DND-41 (cell line): Measurements from ENCODE around the gene HLA-DPB1.
"Not testable (repeated sequence)": the region's sequence is repeated elsewhere in the genome, so short reads cannot be mapped to it uniquely, and the experiment has no call there.

Experiments
- ATAC-seq: fragments of 200-7000 bp; cut with Tn5 transposase; 3 replicates; pipeline ENCODE4 v1.9.1; 2021; ENCODE audit warnings: low read depth; ENCODE audit not compliant: insufficient read depth
- DNase-seq: peaks from one replicate; pipeline ENCODE4 v3.0.0-alpha.2; 2020
- H2AFZ ChIP-seq: 2 replicates; pipeline ENCODE4 v1.6.0; 2012; ENCODE audit warnings: low read depth, low read length
- H3K27ac ChIP-seq: 2 replicates; pipeline ENCODE4 v1.5.1; 2012; ENCODE audit warnings: low read length, inconsistent platforms
- H3K27me3 ChIP-seq: fragments of 200-600 bp; sonication (generic); 2 replicates; pipeline ENCODE4 v1.6.0; 2012; ENCODE audit warnings: low read length, mild to moderate bottlenecking, inconsistent platforms; ENCODE audit not compliant: insufficient read depth, poor library complexity
- H3K36me3 ChIP-seq: 2 replicates; pipeline ENCODE4 v1.5.1; 2012; ENCODE audit warnings: low read length, inconsistent platforms; ENCODE audit not compliant: insufficient read depth
- H3K4me1 ChIP-seq: 2 replicates; pipeline ENCODE4 v1.5.1; 2012; ENCODE audit warnings: mild to moderate bottlenecking, low read length; ENCODE audit not compliant: insufficient read depth
- H3K4me2 ChIP-seq: 2 replicates; pipeline ENCODE4 v1.6.0; 2012; ENCODE audit warnings: mild to moderate bottlenecking, moderate library complexity, low read length, inconsistent platforms; ENCODE audit not compliant: insufficient read depth
- H3K4me3 ChIP-seq, 2 experiments: fragments of 200-600 bp in 1 of 2; shearing (Covaris generic) in 1 of 2; 2 replicates each; pipeline ENCODE4 v1.5.1; 2012 to 2016; ENCODE audit warnings: inconsistent platforms in 2 of 2, low read length in 2 of 2, mild to moderate bottlenecking in 2 of 2, low read depth in 1 of 2, moderate library complexity in 1 of 2
- H3K79me2 ChIP-seq: 2 replicates; pipeline ENCODE4 v1.6.0; 2012; ENCODE audit warnings: low read length, inconsistent platforms; ENCODE audit not compliant: insufficient read depth
- H3K9ac ChIP-seq: 2 replicates; pipeline ENCODE4 v1.6.0; 2012; ENCODE audit warnings: low read depth, mild to moderate bottlenecking, inconsistent platforms, low read length, moderate library complexity
- H3K9me3 ChIP-seq: 2 replicates; pipeline ENCODE4 v1.5.1; 2012; ENCODE audit warnings: low read length, moderate library complexity, mild to moderate bottlenecking, inconsistent platforms; ENCODE audit not compliant: insufficient read depth, severe bottlenecking
- H4K20me1 ChIP-seq: 2 replicates; pipeline ENCODE4 v1.6.0; 2012; ENCODE audit warnings: low read length; ENCODE audit not compliant: insufficient read depth
- CTCF ChIP-seq: IDR thresholded peaks from 2 replicates; pipeline ENCODE4 v1.5.1; 2012; ENCODE audit warnings: borderline replicate concordance, low read length, moderate library complexity, mild to moderate bottlenecking; ENCODE audit not compliant: poor library complexity, severe bottlenecking; ENCODE audit errors: extremely low read depth
- EZH2 ChIP-seq: IDR thresholded peaks from 3 replicates; pipeline ENCODE4 v1.6.1; 2012; ENCODE audit warnings: borderline replicate concordance, low read depth, mild to moderate bottlenecking, moderate library complexity, low read length, inconsistent platforms; ENCODE audit not compliant: severe bottlenecking

The HLA-DPB1 gene

GRCh38 chr6:33095681-33096080 is 19.9 kb downstream of the HLA-DPB1 start:
- Histone ChIP-seq H3K27ac (no peak overlapping the region), H3K9me3 (peaks cover 4% of the 10 kb centered on the region), H3K36me3 (no peaks in the 10 kb centered on the region), H3K9ac (no peak overlapping the region), H3K79me2 (no peaks in the 10 kb centered on the region), H3K4me3 (no peak overlapping the region), H3K27me3 (no peaks in the 10 kb centered on the region), H4K20me1 (no peaks in the 10 kb centered on the region), H2AFZ (no peak overlapping the region), H3K4me1 (no peaks in the 10 kb centered on the region), H3K4me2 (no peak overlapping the region)
- TF ChIP-seq CTCF (no peak), EZH2 (no peak)
- no peak for ATAC-seq
- DNase-seq = no peak

GRCh38 chr6:33101121-33101737 is 25.4 kb downstream of the HLA-DPB1 start:
- not testable (repeated sequence) for H3K36me3 ChIP-seq, H3K4me2 ChIP-seq, ATAC-seq, H3K27me3 ChIP-seq, H3K9me3 ChIP-seq, DNase-seq, H4K20me1 ChIP-seq, H3K79me2 ChIP-seq, H3K4me3 ChIP-seq, H3K4me1 ChIP-seq, H2AFZ ChIP-seq, H3K9ac ChIP-seq, H3K27ac ChIP-seq

GRCh38 chr6:33103776-33104175 is 28.0 kb downstream of the HLA-DPB1 start:
- Histone ChIP-seq H3K4me3 (no peak overlapping the region), H3K9ac (no peak overlapping the region), H3K79me2 (no peaks in the 10 kb centered on the region), H3K36me3 (no peaks in the 10 kb centered on the region), H2AFZ (no peak overlapping the region), H3K4me2 (no peak overlapping the region), H3K27me3 (peaks cover 18% of the 10 kb centered on the region), H3K9me3 (peaks cover 10% of the 10 kb centered on the region), H3K4me1 (no peaks in the 10 kb centered on the region), H4K20me1 (no peaks in the 10 kb centered on the region), H3K27ac (no peak overlapping the region)
- TF ChIP-seq CTCF (no peak), EZH2 (no peak)
- DNase-seq = no peak
- no peak for ATAC-seq

- Histone ChIP-seq H3K9me3 (peaks cover 10% of the 10 kb centered on the region), H3K27ac (no peak overlapping the region), H3K4me2 (no peak overlapping the region), H3K4me3 (no peak overlapping the region), H4K20me1 (no peaks in the 10 kb centered on the region), H2AFZ (no peak overlapping the region), H3K4me1 (no peaks in the 10 kb centered on the region), H3K9ac (no peak overlapping the region), H3K27me3 (peaks cover 21% of the 10 kb centered on the region), H3K36me3 (no peaks in the 10 kb centered on the region), H3K79me2 (no peaks in the 10 kb centered on the region)
- no peak for ATAC-seq
- TF ChIP-seq CTCF (no peak), EZH2 (no peak)
- no peak for DNase-seq
Measured at GRCh38 chr6:33104887-33105286, 29.1 kb downstream of the HLA-DPB1 start.
